ENCODE results near the gene MEMO1.
A peak's percentile ranks its signal among the peaks of the same experiment; 100 is the strongest.
"Not testable (repeated sequence)": the region's sequence is repeated elsewhere in the genome, so short reads cannot be mapped to it uniquely, and the experiment has no call there.

MEMO1 gene

GRCh38 chr2:32010670-32011484 lies at the start of gene MEMO1:
TSS of gene MEMO1 (minus strand) at chr2:32011008. CDS start at chr2:32010247, 761 bp downstream.
- DNase-seq (ENCODE audit: low spot score) = peak; percentile 92

- no peak for DNase-seq (ENCODE audit: low spot score)
Measured at GRCh38 chr2:32060266-32060665, 49.5 kb upstream of the MEMO1 start.

GRCh38 chr2:32058130-32058529 lies 47.3 kb upstream of the MEMO1 start:
- DNase-seq (ENCODE audit: low spot score) = no peak

GRCh38 chr2:32054583-32054982 lies 43.8 kb upstream of the MEMO1 start:
- not testable (repeated sequence) for DNase-seq (ENCODE audit: low spot score)

DNA sequence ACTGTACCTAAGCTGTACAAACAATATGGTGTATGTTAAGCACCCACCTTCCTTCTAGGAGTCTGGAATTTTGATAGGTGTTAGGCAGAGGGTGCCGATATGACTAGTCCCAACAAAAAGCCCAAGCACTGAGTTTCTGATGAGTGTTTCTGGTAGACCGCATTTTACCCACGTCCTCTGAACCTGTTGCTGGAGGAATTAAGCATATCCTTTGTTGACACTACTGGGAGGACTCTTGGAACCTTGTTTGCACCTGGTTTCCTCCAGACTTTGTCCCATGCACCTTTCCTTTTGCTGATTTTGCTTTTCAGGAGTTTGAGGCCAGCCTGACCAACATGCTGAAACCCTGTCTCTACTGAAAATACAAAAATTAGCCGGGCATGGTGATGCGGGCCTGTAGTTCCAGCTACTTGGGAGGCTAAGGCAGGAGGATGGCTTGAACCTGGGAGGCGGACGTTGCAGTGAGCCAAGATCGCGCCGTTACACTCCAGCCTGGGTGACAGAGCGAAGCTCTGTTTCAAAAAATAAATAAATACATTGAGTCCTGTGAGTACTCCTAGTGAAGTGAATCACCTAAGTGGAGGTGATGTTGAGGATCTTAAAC lies 41.1 kb upstream of the MEMO1 start:
- DNase-seq (ENCODE audit: low spot score) = no peak

DNA sequence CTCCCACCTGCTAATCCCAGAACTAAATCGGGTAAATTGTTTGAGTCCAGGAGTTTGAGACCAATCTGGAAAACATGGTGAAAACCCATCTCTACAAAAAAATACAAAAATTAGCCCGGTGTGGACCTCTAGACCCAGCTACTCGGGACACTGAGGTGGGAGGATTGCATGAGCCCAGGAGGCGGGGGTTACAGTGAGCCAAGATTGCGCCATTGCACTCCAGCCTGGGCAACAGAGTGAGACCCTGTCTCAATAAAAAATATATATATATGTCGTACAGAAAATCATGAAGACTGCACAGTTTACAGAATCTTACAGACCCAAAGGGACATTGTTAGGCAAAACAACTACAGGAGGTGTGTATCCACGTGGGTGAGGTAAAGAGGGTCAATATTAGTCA lies 32.8 kb upstream of the MEMO1 start:
- DNase-seq (ENCODE audit: low spot score) = no peak

- peak; percentile 85 for DNase-seq (ENCODE audit: low spot score)
Measured at GRCh38 chr2:32039447-32040219, 28.8 kb upstream of the MEMO1 start, which contains the start of gene DPY30. TSS of gene DPY30 (minus strand) at chr2:32039805. CDS start at chr2:32039456, 349 bp downstream.

- not testable (repeated sequence) for DNase-seq (ENCODE audit: low spot score)
Measured at GRCh38 chr2:32034198-32034887, 23.5 kb upstream of the MEMO1 start.

DNA sequence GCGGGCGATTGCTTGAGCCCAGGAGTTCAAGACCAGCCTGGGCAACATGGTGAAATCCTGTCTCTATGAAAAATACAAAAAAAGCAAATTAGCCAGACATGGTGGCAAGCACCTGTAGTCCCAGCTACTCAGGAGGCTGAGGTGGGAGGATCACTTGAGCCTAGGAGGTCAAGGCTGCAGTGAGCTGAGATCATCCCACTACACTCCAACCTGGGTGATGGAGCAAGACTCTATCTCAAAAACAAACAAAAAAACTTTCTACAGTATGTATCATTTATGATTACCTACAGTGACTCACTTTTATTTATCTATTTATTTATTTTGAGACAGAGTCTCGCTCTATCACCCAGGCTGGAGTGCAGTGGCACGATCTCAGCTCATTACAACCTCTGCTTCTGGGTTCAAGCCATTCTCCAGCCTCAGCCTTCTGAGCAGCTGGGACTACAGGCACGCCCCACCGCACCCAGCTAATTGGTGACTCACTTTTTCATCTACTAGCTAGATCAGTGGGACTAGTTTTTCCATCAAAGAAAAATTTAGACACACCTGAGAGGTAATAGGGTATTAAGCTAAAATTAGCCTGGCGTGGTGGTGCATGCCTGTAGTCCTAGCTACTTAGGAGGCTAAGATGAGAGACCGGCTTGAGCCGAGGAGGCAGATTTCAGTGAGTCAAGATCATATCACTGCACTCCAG lies 8.1 kb upstream of the MEMO1 start:
- DNase-seq (ENCODE audit: low spot score) = not testable (repeated sequence)

DNA sequence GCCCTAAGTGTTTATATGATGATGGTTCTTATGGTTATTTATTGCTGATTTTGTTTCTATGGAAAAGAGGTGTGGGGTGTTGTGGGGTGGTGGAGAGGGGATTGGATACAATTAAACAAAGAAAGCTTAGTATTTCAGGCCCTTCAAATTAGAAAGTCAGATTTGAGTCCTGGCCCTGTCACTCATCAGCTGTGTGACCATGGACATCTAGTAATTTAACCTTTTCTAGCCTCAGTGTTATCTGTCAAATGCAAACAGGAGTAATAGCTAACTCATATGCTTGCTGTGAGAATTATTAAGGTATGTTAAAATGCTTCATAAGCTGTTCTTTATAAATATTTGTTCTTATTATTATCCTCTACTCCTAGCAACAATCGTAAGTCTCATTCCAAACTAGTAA lies 2.1 kb upstream of the MEMO1 start:
- no peak for DNase-seq (ENCODE audit: low spot score)

- DNase-seq (ENCODE audit: low spot score) = no peak
Measured at GRCh38 chr2:32011485-32011960, 715 bp upstream of the MEMO1 start.

- not testable (repeated sequence) for DNase-seq (ENCODE audit: low spot score)
Measured at GRCh38 chr2:32010280-32010669, 533 bp downstream of the MEMO1 start.

DNA sequence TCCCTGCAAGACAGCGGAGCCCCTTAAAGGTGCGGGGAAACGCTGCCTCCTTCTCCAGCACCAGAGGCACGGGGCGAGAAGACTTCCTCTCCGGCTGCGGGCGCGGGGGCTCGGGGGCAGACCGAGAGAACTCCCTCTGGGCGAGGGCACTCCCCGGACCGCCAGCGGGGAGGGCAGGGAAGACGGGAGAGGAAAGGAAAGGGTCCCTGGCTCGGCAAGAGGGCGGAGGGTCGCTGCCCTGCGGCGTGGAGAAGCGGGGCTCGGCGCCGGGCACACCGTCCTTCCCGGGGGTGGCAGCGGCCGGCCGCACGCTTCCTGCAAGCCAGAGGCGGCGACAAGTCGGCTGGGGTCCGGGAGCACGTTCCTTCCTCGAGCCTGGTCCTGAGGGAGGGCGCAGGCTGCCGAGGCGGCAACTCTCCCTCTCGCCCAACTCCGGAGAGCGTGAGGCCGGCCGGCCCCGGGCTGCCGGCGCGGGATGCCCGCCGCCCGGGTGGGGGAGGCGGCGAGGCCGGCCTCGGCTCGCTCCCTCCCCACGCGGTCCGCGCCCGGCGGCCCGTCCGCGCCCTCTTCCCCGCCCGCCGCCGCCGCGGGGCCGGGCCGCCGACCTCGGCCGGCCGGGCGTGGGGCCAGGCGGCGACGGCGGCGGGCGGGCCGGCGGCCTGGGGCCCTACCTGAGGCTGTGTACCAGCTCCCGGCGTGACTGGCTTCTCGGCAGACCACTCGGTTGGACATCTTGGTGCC lies 1.1 kb downstream of the MEMO1 start:
- peak; percentile 22 for DNase-seq (ENCODE audit: low spot score)

GRCh38 chr2:32008805-32009515 lies 1.8 kb downstream of the MEMO1 start:
- DNase-seq (ENCODE audit: low spot score) = peak; percentile 20

DNA sequence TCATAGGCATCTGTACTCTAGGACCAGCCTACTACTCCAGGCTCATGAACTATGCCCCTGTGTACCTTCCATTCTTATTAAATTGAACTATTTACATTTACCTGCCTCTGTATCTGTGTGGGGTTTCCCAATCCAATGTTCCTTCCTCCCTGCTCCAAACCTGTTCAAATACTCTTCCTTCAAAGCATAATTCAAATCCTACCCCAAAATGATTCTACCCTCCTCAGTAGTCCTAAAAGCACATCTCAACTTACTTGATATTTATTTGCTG lies 3.8 kb downstream of the MEMO1 start:
- no peak for DNase-seq (ENCODE audit: low spot score)

- DNase-seq (ENCODE audit: low spot score) = no peak
Measured at GRCh38 chr2:32005371-32005976, 5.3 kb downstream of the MEMO1 start.

GRCh38 chr2:32003791-32004190 lies 7.0 kb downstream of the MEMO1 start:
- no peak for DNase-seq (ENCODE audit: low spot score)

DNA sequence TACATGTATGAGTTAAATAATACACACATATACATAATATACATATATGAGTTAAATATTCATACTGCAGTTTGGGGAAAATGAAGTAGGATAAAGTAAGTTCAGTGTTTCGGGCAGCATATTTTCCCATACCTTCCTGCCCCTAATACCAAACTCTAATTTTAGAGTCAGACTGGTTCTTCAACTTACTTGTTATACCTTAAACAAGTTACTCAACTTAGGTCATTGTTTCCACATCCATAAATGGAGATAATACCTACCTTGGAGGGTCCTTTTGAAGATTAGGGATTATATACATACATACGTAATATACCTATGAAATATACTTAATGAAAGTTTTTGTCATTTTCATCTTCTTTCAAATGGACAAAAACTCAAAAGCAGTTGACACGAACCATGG lies 8.4 kb downstream of the MEMO1 start:
- DNase-seq (ENCODE audit: low spot score) = no peak

- DNase-seq (ENCODE audit: low spot score) = no peak
Measured at GRCh38 chr2:31999438-31999837, 11.4 kb downstream of the MEMO1 start.

All from kidney capillary endothelial cell (primary cell).